GM04504 (cell line): ENCODE measurements around the gene RAET1L.
"Not testable (repeated sequence)": the region's sequence is repeated elsewhere in the genome, so short reads cannot be mapped to it uniquely, and the experiment has no call there.

Experiments used
- DNase-seq: peaks from one replicate; pipeline ENCODE4 v3.0.0-alpha.2; 2012; ENCODE audit warnings: low read depth

The RAET1L gene

GRCh38 chr6:150044621-150045145, 19.4 kb upstream of the RAET1L start:
- DNase-seq, result no peak

GRCh38 chr6:150043501-150044412, 18.4 kb upstream of the RAET1L start:
- DNase-seq, result no peak

GRCh38 chr6:150043096-150043495, 17.8 kb upstream of the RAET1L start:
- no peak for DNase-seq

GRCh38 chr6:150038202-150039062, 13.1 kb upstream of the RAET1L start:
- DNase-seq, result no peak

GRCh38 chr6:150037526-150038201, 12.3 kb upstream of the RAET1L start:
- DNase-seq, result no peak

GRCh38 chr6:150036081-150036480, 10.7 kb upstream of the RAET1L start:
- DNase-seq, result no peak

- no peak for DNase-seq
These were observed 8.0 kb upstream of the RAET1L start for GRCh38 chr6:150033207-150033771.

GRCh38 chr6:150032598-150032997, 7.3 kb upstream of the RAET1L start:
- no peak for DNase-seq

GRCh38 chr6:150030611-150031010, 5.3 kb upstream of the RAET1L start:
- no peak for DNase-seq

- DNase-seq, result no peak
These were observed 4.4 kb upstream of the RAET1L start for GRCh38 chr6:150029749-150030148.

GRCh38 chr6:150029276-150029675, 3.9 kb upstream of the RAET1L start:
- DNase-seq, result no peak

GRCh38 chr6:150028799-150029198, 3.5 kb upstream of the RAET1L start:
- DNase-seq, result no peak

GRCh38 chr6:150027806-150028565, 2.7 kb upstream of the RAET1L start:
- no peak for DNase-seq

- no peak for DNase-seq
These were observed 1.9 kb upstream of the RAET1L start for GRCh38 chr6:150026976-150027805.

- DNase-seq, result no peak
These were observed 631 bp downstream of the RAET1L start for GRCh38 chr6:150024646-150025155.

GRCh38 chr6:150024021-150024420, 1.3 kb downstream of the RAET1L start:
- DNase-seq, result not testable (repeated sequence)

- DNase-seq, result not testable (repeated sequence)
These were observed 3.5 kb downstream of the RAET1L start for GRCh38 chr6:150021870-150022269.

GRCh38 chr6:150018846-150019580, 6.3 kb downstream of the RAET1L start:
- DNase-seq, result no peak

- DNase-seq, result not testable (repeated sequence)
These were observed 8.2 kb downstream of the RAET1L start for GRCh38 chr6:150017186-150017521.
